ACHN (cell line): ENCODE measurements around the gene NPTX1.

Source experiments
- DNase-seq: peaks from one replicate; pipeline ENCODE4 v3.0.0-alpha.2; 2015
- in situ Hi-C: cut with HindIII; loops from 2 replicates; pipeline ENCODE4 v1.10.0; 2017; ENCODE audit warnings: low sequenced_read_pairs, low pct_ligation_motif_present, low pct_unique_long_range_greater_than_20kb

Gene NPTX1

GRCh38 chr17:80482555-80483308, 6.3 kb upstream of the NPTX1 start:
- in situ Hi-C loops: no loop called here
- DNase-seq: no peak

DNA sequence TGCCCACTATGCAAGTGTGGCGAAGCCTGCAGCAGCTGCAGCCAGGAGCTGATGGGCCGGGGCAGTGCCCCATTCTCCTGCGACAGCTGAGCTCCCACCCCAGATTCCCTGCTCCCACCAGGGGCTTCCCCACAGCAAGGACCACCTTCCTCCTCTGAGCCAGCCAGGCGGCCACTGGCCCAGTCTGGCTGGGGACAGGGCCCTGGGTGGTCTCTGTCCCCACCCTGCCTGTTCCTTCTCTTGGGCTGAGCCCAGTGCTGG, 5.6 kb upstream of the NPTX1 start:
- DNase-seq: no peak
- in situ Hi-C loops: no loop called here

DNA sequence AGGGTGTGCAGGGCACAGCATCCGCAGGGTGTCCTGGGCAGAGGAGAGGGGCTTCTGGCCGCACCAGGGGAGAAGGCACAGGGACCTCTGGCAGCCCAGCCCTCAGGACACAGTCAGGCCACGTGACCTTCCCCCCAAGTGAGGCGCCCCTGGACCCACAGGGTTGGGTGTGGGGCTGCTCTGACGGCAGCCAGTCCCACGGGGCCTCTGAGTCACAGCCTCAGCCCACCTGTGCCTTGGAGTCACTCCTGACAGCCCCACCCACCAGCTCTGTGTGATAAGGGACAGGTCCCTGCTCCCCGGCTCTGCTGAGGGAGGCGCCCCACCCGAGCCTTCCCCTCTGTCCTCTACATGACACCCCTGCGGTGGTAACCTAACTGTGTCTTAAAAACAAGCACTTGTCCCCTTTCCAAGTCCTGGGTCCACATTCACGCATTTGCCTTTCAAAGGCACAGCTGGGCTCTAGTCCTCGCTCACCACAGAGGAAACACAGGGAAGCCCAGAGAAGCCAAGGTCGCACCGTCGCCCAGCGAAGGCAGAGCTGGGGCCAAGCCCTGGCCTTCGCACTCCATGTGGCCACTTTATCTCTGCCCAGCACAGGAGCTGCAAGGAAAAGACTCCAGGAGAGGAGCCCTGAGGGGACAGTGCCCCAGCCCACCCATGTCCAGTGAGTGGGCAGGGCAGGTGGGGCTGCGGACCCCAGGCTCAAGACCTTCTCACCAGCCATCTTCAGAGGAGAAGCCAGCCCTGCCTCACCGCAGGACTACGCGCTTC, 5.1 kb upstream of the NPTX1 start:
- in situ Hi-C loops: no loop called here
- no peak for DNase-seq

- no peak for DNase-seq
Measured at GRCh38 chr17:80480248-80480647, 3.8 kb upstream of the NPTX1 start.

GRCh38 chr17:80479246-80479566, 2.8 kb upstream of the NPTX1 start:
- in situ Hi-C loops: no loop called here
- no peak for DNase-seq

More at GRCh38 chr17:80480248-80480647, 3.8 kb upstream of the NPTX1 start:
- in situ Hi-C loops: no loop called here

DNA sequence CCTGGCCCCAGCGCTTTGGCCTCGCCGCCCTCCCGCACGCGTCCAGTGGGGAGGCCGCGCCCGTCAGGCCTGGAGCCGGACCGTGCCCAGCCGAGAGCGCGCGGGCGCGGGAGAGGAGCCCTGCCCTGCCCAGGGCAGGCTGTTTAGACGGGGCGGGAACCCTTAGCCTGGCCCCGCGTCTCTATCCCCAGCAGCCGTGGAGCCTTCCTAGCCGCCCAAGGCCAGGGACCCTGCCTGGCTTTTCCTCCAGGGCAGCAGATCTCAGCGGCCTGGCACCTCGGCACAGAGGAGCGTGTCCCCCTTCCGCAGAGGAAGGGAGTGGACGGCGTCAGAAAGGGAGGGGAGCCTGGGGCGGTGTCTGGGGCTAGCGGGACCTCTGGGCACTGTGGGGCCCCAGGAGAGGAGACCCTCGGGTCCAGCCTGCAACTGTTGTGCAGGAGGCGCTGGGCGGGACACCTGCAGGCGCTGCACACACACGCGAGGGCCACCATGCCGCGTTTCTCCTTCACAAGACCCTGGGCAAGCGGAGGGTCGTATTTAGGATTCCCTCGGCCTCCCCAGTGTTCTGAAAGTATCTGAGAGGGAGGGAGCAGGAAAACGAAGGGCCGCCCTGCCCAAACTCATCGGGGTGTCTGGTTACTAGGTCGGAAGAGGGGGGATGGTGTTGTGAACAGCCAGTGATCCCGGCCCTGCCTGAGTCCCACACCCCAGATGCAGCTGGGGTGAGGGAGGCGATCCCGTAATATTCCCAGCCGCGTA, 2.3 kb upstream of the NPTX1 start:
- in situ Hi-C loops: no loop called here
- DNase-seq: no peak

DNA sequence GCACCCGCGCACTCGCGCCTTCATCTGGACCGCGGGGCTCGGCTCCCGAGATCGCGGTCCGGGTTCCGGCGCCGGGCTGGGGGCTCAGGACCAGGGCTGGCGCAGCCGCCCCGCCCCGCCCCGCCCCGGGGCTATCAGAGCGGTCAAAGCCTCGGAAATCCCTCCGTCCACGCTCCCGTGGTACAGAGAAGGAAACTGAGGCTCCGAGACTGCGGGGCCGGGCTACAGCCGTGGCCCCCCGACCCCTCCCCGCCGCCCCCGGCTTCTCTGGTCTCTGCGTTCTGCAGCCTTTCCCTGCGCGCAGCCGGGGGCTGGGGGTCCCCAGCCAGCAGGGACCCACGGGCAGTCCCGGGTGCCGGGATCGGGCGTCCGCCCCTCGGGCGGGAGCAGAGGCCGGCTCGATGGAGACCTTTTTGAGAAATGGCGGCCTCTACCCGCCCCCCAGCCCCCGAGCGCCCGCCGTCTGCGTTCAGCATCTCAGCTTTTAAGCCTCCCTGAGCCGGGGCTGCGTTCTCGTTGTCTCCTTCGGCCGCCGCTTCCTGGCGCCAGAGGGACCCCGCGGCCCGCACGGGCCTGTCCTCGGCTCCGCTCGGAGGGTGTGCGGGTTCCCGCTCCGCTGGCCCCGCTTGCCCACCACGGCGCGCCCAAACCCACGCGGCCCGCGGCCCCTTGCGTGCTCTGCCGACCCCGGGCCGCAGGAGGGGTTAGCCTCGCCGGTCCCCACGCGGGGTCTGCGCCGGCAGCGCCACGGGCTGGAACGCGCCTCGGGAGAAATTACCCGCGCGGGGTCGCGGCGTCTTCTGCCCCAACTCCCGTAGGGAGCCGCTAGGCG, 1.5 kb upstream of the NPTX1 start:
- peak; percentile 54 for DNase-seq
- in situ Hi-C loops: no loop called here

- in situ Hi-C loops: no loop called here
- DNase-seq: no peak
Measured at GRCh38 chr17:80476877-80477646, 655 bp upstream of the NPTX1 start.

DNA sequence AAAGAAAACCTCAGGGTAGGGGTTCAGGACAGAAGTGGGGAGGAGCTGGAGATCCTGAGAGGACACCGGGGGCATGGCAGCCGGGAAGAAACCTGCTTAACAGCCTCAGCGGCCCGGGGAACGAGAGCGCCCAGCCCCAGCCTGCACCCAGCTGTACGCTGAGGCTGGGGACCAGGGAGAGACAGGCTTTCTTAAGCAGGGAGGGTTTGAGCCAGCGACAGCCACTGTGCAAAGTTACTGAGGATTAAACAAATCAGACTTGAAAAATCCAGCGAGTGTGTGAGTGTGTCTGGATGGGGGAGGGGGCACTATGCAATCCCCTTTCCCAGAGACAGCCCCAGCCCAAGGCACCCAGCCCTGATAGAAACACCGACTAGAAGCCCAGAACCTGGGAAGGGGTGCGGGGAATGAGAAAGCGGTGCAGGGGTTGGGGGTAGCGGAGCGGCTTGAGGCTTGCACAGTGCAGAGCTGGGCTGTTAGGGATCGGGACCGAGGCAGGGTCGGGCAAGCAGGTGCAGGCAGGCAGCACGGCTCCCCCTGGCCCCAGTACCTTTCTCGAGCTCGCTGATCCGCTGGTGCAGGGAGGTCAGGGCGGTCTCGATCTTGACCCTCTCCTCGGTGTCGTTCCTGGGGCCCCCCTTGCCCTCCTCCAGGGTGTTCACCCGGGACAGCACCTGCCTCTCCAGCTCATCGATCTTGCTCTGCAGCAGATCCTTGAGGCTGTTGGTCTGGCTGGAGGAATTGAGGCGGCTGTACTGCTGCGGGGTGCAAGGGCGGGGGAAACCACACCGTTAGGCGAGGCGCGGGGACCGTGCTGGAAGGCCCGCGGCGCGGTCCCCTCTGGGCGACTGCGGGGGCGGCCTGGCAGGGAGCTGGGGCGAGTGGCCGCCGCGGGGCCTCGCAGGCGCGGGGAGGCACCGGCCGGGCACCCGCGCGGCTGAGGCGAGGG, 1.2 kb downstream of the NPTX1 start:
- in situ Hi-C loops: no loop called here
- no peak for DNase-seq

- in situ Hi-C loops: no loop called here
- DNase-seq: peak; percentile 65
Measured at GRCh38 chr17:80474231-80474960, 2.0 kb downstream of the NPTX1 start.

GRCh38 chr17:80473701-80474100, 2.7 kb downstream of the NPTX1 start:
- in situ Hi-C loops: no loop called here
- no peak for DNase-seq

GRCh38 chr17:80472996-80473395, 3.4 kb downstream of the NPTX1 start:
- no peak for DNase-seq
- in situ Hi-C loops: no loop called here

DNA sequence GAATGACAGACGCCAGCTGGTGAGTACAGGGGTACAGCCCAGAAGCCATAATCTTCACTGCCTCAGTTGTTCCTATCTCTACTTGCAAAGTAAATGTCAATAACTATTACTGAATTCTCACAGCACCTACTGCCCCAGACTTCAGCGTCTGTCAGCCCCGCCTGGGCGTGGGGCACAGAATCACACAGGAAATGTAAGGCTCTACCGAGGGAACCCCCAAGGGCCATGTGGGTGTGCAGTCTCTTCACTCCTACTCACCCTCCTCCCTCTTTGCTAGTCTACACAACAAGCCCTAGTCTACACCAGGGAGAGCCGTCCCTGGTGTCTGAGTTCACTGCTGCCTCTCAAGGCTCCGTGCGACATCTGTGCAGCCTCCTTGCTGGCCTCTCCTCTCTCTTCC, 4.5 kb downstream of the NPTX1 start:
- in situ Hi-C loops: no loop called here
- DNase-seq: no peak

DNA sequence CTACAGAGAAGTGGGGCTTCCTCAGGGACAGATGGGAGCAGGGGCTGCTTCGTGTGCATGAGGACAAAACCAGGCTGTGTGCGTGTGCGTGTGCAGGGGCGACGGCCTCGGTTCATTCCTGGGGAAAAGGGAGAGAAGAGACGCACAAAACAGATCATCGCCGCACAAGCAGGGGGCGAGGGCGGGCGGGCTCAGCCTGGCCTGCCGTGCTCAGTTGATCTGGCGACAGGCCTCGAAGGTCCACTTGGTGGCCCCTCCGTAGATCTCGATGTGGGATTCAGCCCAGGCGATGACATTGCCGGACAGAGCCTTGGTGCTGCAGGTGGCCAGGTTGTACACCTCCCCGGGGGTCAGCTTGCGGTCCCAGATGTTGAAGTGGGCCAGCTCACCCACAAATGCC, 5.8 kb downstream of the NPTX1 start:
- in situ Hi-C loops: no loop called here
- no peak for DNase-seq

GRCh38 chr17:80469667-80470066, 6.7 kb downstream of the NPTX1 start:
- in situ Hi-C loops: no loop called here
- DNase-seq: no peak

- in situ Hi-C loops: no loop called here
- no peak for DNase-seq
Measured at GRCh38 chr17:80468781-80469493, 7.5 kb downstream of the NPTX1 start.
